Fibroblast of mammary gland (primary cell): Measurements from ENCODE around the gene CDC42.
A peak's percentile ranks its signal among the peaks of the same experiment; 100 is the strongest.

ENCODE experiments used
- DNase-seq: peaks from one replicate; pipeline ENCODE4 v3.0.0-alpha.2; 2010; ENCODE audit warnings: low read depth
- H3K4me3 ChIP-seq: 2 replicates; pipeline ENCODE4 v1.5.1; 2011; ENCODE audit warnings: low read depth, mild to moderate bottlenecking, low read length, moderate library complexity; ENCODE audit not compliant: control insufficient read depth
- CTCF ChIP-seq: conservative IDR thresholded peaks from 2 replicates; pipeline ENCODE4 v1.5.1; 2011; ENCODE audit warnings: low read depth, low read length, inconsistent platforms; ENCODE audit not compliant: control insufficient read depth, insufficient read depth

CDC42 gene

GRCh38 chr1:22064751-22065402, 12.4 kb downstream of the CDC42 start:
- DNase-seq, result peak; percentile 28
- no peak for TF ChIP-seq CTCF
- no peak overlapping the region for H3K4me3 ChIP-seq

DNA sequence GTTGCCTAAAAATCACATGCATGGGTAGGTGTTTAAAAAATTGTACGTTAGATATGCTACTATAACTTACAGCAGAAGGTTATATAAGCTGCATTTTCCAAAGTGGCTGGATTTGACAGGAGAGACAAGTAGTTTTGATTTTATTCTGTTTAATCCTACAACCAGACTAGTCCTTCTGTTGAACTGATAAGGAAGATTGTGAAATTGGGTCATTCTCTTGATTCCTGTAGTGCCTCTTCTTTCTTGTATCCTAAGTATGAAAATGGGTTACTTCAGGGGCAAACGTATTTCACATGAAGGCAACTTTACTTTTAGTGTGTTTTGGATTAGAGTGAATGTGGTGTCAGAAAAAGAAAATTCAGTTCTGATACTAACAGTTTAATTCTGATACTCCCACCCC, 19.0 kb downstream of the CDC42 start:
- no peak for DNase-seq
- no peak for TF ChIP-seq CTCF
- no peak overlapping the region for H3K4me3 ChIP-seq

DNA sequence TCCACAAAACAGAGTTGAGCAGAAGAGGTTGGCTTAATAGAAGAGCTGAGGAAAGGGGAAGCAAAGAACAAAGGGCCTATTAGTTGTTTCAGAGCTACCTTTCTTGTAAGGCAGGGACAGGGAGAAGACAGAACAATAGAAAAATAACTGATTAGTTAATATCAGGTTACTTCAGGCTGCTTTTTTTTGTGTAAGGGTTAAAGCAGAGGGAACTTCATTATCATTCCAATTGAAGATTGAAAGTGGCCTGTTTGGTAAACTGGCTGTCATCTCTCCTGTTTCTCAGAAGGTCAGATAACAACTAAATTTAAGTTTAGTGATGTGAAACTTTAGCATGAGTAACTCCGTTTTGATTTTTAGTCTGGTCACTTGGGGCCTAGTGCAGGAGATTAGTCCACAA, 22.3 kb downstream of the CDC42 start:
- H3K4me3 ChIP-seq, result no peak overlapping the region
- no peak for TF ChIP-seq CTCF
- no peak for DNase-seq

DNA sequence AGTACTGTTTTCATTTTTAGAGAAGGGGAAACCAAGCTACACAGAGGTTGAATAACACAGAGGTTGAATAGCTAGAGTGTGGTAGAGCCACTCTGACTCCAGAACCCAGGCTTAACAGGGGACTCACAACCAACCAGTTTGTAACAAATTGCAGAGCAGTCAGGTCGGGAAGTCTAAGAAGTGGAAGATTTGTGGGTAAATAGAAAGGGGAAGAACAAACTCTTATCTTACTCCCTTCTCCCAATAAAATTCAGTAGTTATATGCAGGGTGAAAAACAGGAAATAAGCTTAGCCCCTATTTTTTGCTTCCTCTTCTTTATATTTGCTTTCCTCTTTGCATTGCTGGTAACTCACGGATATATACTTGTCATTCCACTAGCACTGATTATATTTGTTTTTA, 23.2 kb downstream of the CDC42 start:
- no peak overlapping the region for H3K4me3 ChIP-seq
- DNase-seq, result no peak
- no peak for TF ChIP-seq CTCF

- no peak overlapping the region for H3K4me3 ChIP-seq
- TF ChIP-seq CTCF, result no peak
- DNase-seq, result no peak
Observed at GRCh38 chr1:22076346-22076745, 23.8 kb downstream of the CDC42 start.

DNA sequence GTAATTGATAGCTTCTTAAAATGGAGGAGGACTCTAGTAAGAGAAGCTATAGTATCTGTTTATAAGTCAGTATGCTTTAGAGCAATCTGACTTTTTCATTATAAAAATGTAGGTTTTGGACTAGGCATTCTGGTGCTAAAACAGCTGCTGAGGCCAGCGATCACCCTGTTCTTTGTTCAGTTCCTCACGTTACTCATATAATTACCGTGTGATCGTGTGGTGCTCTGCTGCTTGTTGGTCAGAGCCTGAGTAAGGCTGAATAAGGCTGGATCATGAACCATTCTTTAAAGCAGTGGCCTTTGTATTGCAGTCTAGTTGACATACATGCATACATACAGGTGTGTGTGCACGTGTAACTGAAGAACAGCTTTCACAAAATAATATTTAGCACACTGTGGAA, 25.2 kb downstream of the CDC42 start:
- no peak overlapping the region for H3K4me3 ChIP-seq
- DNase-seq, result peak; percentile 48
- no peak for TF ChIP-seq CTCF

DNA sequence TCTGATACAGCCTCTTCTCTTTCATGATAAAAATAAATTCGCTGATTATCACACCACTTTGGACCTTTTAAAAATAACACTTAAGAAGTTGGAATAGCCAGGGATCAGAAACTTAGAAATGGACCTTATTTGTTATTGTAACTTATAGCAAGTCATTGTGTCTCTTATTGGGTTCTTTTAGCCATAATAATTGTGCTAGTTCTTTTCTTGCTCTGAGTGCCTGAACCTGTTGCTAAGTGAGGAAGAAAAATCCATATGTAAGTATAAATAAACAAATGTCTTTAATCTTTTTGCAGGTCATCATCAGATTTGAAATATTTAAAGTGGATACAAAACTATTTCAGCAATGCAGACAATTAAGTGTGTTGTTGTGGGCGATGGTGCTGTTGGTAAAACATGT, 25.6 kb downstream of the CDC42 start:
- no peak for TF ChIP-seq CTCF
- DNase-seq, result no peak
- no peak overlapping the region for H3K4me3 ChIP-seq
